ENCODE data around the gene TOP2A.
"Not testable (repeated sequence)": the region's sequence is repeated elsewhere in the genome, so short reads cannot be mapped to it uniquely, and the experiment has no call there.

GRCh38 chr17:40409540-40409939, 8.2 kb downstream of the TOP2A start:
- not testable (repeated sequence) for TF ChIP-seq POLR2A, CTCF (IDR thresholded peaks at IDR 0.05)

All from vagina (tissue), 2 donors.